Hypothalamus (tissue), 51 donors: Measurements from ENCODE around the gene SLC16A6.
"Not testable (repeated sequence)": the region's sequence is repeated elsewhere in the genome, so short reads cannot be mapped to it uniquely, and the experiment has no call there.

Experiments
- DNase-seq, 51 donors: peaks; one replicate each; lab custom pipeline; 2025; lab: John Stamatoyannopoulos, UW

Gene SLC16A6

GRCh38 chr17:68314916-68315535 lies 24.1 kb upstream of the SLC16A6 start:
- no peak for DNase-seq

GRCh38 chr17:68310152-68310551 lies 19.2 kb upstream of the SLC16A6 start:
- no peak for DNase-seq

DNA sequence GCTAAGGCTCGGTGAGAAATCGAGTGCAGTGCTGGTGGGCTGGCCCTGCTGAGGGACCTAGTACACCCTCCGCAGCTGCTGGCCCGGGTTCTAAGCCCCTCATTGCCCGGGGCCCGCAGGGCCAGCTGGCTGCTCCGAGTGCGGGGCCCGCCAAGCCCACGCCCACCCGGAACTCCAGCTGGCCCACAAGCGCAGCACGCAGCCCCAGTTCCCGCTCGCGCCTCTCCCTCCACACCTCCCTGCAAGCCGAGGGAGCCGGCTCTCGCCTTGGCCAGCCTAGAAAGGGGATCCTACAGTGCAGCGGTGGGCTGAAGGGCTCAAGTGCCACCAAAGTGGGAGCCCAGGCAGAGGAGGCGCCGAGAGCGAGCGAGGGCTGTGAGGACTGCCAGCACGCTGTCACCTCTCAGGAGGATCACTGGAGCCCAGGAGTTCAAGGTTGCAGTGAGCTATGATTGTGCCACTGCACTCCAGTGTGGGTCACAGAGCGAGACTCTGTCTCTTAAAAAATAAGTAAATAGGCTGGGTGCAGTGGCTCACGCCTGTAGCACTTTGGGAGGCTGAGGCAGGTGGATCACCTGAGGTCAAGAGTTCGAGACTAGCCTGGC lies 18.2 kb upstream of the SLC16A6 start:
- DNase-seq, result not testable (repeated sequence)

GRCh38 chr17:68308486-68308885 lies 17.6 kb upstream of the SLC16A6 start:
- DNase-seq, result not testable (repeated sequence)

DNA sequence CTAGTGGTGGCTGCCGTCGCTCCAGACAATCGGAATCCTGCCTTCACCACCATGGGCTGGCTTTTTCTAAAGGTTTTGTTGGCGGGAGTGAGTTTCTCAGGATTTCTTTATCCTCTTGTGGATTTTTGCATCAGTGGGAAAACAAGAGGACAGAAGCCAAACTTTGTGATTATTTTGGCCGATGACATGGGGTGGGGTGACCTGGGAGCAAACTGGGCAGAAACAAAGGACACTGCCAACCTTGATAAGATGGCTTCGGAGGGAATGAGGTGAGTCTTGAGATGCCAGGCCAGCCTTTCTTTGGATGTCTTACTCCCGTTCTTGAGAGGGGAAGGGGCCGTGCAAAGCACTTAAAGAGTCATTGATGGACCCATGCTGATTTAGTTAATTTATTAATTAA lies 16.5 kb upstream of the SLC16A6 start:
- DNase-seq, result no peak

GRCh38 chr17:68306819-68307218 lies 15.9 kb upstream of the SLC16A6 start:
- DNase-seq, result no peak

- DNase-seq, result no peak
Observed at GRCh38 chr17:68305142-68305541, 14.2 kb upstream of the SLC16A6 start.

GRCh38 chr17:68304706-68305105 lies 13.8 kb upstream of the SLC16A6 start:
- no peak for DNase-seq

- no peak for DNase-seq
Observed at GRCh38 chr17:68302666-68303065, 11.7 kb upstream of the SLC16A6 start.

DNA sequence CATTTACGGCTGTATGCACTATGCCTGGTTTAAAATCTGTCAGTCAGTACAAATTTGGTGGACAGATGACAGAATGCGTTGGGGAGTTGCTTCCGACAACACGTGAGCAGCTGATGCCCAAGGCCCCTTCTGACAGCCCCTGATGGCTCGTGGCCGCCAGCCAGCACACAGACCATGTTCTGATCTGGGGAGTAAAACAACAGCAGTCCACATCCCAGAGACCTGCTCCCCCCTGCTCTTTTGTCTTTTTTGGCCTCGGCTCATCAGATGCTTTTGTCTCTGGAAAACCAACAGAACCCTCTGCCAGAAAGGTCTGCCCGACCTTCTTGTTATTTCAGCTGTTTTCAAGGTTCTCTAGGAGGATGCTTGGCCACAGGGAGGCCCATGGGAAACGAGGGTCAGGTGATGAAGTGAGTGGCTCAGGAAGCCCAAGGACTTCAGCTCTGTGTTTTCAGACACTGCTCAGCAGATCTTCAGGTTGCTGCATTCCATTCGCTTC lies 11.2 kb upstream of the SLC16A6 start:
- no peak for DNase-seq

GRCh38 chr17:68301438-68301959 lies 10.6 kb upstream of the SLC16A6 start:
- DNase-seq, result no peak

DNA sequence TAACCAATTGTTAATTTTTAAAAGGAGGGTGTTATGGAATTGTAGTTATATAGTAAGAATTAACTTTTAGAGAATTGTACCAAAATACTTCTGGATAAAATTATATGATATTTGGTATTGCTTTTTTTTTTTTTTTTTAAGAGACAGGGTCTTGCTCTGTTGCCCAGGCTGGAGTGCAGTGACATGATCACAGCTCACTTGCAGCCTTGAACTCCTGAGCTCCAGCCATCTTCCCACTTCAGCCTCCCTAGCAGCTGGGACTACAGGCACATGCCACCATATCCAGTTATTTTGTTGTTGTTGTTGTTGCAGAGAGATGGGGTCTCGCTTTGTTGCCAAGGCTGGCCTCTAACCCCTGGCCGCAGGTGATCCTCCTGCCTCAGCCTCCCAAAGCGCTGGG lies 8.9 kb upstream of the SLC16A6 start:
- DNase-seq, result no peak

DNA sequence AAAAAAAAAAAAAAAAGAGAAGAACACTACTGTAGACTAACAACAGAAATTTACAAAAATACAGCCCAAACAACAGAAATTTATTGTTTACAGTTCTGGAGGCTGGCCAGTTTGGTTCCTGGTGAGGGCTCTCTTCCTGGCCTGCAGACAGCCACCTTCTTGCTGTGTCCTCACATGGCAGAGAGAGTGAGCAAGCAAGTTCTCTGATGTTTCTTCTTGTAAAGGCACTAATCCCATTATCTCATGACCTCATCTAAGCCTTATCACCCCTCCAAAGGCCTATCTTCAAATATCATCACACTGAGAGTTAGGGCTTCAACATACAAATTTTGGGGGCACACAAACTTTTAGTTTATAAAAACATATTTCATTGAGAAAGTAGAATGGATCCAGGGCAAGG lies 7.7 kb upstream of the SLC16A6 start:
- no peak for DNase-seq

GRCh38 chr17:68297195-68297594 lies 6.3 kb upstream of the SLC16A6 start:
- no peak for DNase-seq

DNA sequence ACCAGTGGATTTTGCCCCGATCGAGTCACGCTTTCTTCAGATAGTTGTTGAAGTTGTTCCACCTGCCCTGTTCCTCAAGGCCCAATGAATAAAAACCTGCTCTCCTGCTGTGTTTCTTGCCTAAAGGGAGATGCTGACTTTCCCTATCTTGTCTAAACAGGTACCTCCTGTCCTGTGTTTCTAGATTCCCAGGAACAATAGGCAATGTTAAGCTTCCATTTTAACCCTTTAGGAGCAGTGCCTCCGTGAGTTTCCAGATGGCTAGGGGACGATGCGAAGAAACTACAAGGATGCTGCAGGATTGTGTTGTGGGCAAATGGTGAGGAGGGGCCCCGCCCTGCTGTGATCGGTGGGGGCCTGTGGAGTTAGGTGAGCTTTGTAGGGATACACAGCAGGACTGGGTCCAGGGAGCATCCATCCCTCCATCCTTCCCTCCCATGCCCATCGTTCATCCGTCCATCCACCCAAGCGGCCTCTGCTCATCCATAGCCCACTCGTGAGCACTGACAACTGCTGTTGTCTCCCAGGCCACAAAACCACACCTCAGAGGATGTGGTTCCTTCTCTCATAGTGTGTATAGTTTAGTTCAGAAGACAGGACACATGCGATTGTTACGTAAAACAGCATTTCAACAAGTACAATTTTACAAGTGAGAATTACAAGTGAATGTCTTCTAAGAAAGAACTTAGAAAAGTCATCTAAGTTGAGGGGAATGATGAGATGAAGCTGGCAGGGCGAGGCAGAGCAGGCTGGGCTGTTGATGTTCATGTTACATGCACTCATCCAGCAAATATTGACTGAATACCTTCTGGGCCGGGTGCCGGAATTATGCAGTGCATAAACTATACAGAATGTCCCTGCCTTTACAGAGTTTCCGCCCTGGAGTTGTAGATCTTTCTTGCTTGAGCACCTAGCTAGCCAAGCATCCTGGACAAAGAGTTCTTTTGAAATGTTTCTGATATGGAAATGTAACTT lies 5.6 kb upstream of the SLC16A6 start:
- DNase-seq, result no peak

DNA sequence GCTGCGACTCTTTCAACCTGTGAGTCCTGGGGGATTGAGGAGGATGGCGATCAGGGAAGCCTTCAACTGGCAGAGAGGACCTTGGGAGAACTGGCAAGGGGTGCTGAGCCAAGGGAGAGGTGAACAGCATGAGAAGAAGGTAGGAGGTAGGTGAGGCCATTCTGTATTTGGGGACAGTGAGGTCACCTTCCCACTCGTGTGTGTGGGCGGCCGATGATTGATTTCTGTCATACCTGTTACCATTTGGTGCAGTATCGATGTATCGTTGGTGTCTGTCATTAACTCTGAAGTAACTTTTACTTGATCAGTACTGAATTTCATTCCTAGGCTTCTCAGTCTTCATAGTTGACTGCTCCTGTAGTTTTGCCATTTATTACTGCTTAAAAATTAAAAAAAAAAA lies 4.2 kb upstream of the SLC16A6 start:
- no peak for DNase-seq

- DNase-seq, result no peak
Observed at GRCh38 chr17:68294617-68295016, 3.7 kb upstream of the SLC16A6 start.

- no peak for DNase-seq
Observed at GRCh38 chr17:68294196-68294555, 3.2 kb upstream of the SLC16A6 start.

DNA sequence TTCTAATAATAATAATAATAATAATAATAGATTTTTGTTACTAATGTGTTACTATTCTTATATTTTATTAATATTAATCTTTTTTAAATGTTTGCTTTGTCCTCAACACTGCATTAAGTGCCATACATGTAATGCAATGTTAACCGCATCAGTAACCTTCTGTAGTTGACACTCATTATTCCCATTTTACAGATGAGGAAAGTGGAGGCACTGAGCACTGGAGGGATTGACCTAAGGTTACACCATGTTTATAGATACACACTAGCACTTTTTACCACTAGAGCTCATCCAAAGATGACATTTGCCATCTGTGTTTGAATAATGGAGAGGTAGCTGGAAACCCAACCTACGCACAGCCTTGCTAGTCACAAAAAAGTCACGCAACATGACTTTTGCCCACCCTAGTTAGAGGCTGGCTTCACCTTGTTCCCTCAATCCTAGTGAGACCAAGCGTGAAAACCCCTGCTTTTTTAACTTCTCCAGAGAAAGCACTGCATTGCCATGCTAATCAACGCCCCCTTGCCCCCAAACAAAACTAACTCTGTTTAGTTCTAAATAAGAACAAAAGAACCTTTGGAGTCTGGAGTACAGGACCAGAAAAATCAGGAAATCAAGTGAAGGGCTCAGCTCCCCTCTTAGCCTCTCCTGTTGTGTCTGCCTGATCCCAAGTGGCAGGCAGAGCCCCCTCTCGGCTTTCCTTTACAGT lies 2.7 kb upstream of the SLC16A6 start:
- no peak for DNase-seq

- no peak for DNase-seq
Observed at GRCh38 chr17:68292689-68293040, 1.7 kb upstream of the SLC16A6 start.
